GM10847 (cell line): ENCODE measurements around the gene RAB36.

Source experiments
- POLR2A ChIP-seq: IDR thresholded peaks from 2 replicates; pipeline ENCODE4 v1.6.1; 2011; ENCODE audit not compliant: insufficient read length; ENCODE audit errors: extremely low read depth

The RAB36 gene

GRCh38 chr22:23105304-23105703 is 40.0 kb upstream of the RAB36 start:
- TF ChIP-seq POLR2A = no peak

GRCh38 chr22:23105919-23106318 is 39.4 kb upstream of the RAB36 start:
- no peak for TF ChIP-seq POLR2A

- no peak for TF ChIP-seq POLR2A
Measured at GRCh38 chr22:23106344-23106743, 38.9 kb upstream of the RAB36 start.

GRCh38 chr22:23106906-23107367 is 38.3 kb upstream of the RAB36 start:
- TF ChIP-seq POLR2A = no peak

GRCh38 chr22:23107487-23108248 is 37.6 kb upstream of the RAB36 start:
- TF ChIP-seq POLR2A = no peak

GRCh38 chr22:23108249-23109078 is 36.8 kb upstream of the RAB36 start:
- no peak for TF ChIP-seq POLR2A

GRCh38 chr22:23109079-23109347 is 36.3 kb upstream of the RAB36 start:
- no peak for TF ChIP-seq POLR2A

- TF ChIP-seq POLR2A = no peak
Measured at GRCh38 chr22:23109441-23109978, 35.8 kb upstream of the RAB36 start.

GRCh38 chr22:23110190-23110921 is 34.9 kb upstream of the RAB36 start:
- no peak for TF ChIP-seq POLR2A

GRCh38 chr22:23110922-23111527 is 34.3 kb upstream of the RAB36 start:
- no peak for TF ChIP-seq POLR2A

GRCh38 chr22:23112472-23113012 is 32.7 kb upstream of the RAB36 start:
- TF ChIP-seq POLR2A = no peak

- TF ChIP-seq POLR2A = no peak
Measured at GRCh38 chr22:23113067-23113846, 32.0 kb upstream of the RAB36 start.

- no peak for TF ChIP-seq POLR2A
Measured at GRCh38 chr22:23113847-23114720, 31.2 kb upstream of the RAB36 start.
